ENCODE results near the gene ASTN2.

Gene ASTN2

GRCh38 chr9:117122953-117123352, 291.9 kb downstream of the ASTN2 start:
- in situ Hi-C loops (cut with MboI; ENCODE audit: low sequenced_read_pairs), result no loop called here

GRCh38 chr9:117122102-117122501, 292.8 kb downstream of the ASTN2 start:
- in situ Hi-C loops (cut with MboI; ENCODE audit: low sequenced_read_pairs), result no loop called here

DNA sequence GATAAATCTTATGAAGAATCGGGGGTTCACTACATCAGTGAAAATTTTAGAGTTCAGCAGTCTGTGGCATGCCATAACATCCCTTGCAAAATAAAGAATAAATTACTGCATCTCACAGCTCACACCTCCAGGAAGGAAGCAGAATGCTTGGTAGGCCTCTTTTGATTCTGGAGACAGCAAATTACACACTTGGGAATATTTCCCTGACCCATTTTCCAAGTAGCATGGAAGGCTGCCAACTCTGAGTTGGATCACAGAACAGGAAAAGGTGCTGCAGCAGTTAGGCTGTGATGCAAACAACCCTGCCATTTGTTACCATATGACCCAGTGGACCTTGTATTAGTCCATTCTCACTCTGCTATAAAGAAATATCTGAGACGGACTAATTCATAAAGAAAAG, 293.5 kb downstream of the ASTN2 start:
- in situ Hi-C loops (cut with MboI; ENCODE audit: low sequenced_read_pairs), result no loop called here

- in situ Hi-C loops (cut with MboI; ENCODE audit: low sequenced_read_pairs), result no loop called here
Measured at GRCh38 chr9:117120061-117120460, 294.8 kb downstream of the ASTN2 start.

DNA sequence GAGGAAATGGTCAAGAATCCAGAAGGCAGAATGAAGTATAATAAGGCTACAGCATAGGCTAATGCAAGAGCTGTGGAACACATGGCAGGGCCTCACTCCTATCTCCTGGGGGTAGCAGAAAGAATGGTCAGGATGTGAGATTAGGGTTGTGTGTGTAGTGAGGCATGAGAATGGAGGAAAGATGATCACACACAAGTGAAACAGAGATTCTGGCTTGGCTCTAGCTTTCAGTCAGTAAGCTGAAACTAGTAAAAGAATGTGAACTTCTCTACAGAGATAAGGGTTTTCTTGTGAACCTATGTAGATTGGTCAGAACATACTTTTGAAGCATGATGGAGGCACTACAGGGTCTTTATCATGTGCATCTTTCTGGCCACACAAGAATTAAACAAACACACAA, 298.8 kb downstream of the ASTN2 start:
- in situ Hi-C loops (cut with MboI; ENCODE audit: low sequenced_read_pairs), result no loop called here

DNA sequence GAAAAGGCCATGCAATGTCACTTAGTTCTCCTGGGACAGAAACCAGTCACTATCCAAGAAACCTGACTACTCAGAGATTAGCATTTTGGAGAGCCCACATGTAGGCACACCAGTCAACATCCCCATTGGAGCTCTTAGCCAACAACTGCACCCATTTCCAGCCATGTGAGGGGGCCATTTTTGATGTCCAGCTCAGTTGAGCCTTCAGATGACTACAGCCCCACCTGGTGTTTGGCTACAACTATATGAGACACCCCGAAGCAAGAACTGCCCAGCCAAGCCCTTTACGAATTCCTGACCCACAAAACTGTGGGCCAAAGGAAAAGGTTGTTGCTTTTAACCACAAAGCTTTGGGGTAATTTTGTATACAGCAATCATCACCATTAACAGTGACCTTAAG, 300.1 kb downstream of the ASTN2 start:
- in situ Hi-C loops (cut with MboI; ENCODE audit: low sequenced_read_pairs), result no loop called here

- in situ Hi-C loops (cut with MboI; ENCODE audit: low sequenced_read_pairs), result no loop called here
Measured at GRCh38 chr9:117104716-117105495, 310.0 kb downstream of the ASTN2 start.

DNA sequence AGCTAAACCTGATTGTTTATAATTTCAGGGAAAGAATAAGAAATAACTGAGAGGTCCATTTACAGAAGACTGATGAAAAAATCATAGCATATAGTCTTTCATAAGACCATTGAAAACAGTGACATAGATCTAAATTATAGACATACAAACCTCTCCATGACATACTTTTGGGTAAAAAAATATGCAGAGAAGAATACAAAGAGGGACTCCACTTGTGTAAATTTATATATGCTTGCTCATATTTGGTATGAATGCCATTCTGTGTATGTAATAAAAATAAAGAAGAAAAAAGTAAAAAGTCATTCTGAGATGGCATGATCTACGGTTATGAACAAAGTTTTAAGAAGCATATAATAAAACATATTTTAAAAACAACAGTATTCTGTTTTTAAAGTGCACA, 310.7 kb downstream of the ASTN2 start:
- in situ Hi-C loops (cut with MboI; ENCODE audit: low sequenced_read_pairs), result no loop called here

- in situ Hi-C loops (cut with MboI; ENCODE audit: low sequenced_read_pairs), result no loop called here
Measured at GRCh38 chr9:117103438-117104110, 311.3 kb downstream of the ASTN2 start.

- in situ Hi-C loops (cut with MboI; ENCODE audit: low sequenced_read_pairs), result no loop called here
Measured at GRCh38 chr9:117101008-117101407, 313.8 kb downstream of the ASTN2 start.

DNA sequence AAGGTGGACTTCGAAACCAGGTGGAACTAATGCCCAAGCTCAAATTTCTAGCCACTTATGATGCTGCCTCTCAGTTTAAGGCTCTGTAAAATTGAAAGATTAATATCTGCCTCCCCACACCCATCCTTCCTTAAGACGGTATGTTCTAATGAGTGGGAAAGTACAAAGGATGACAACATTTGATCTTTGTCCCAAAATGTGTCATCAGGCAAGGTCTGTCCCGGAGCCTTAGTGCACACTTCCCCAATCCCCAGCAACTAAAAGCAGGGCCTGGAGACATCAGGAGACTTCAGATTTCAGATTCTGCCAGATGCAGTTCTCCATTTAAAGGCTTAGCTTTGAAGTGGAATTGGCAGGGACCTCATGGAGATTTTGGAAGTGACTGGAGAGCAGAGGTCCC, 316.5 kb downstream of the ASTN2 start:
- in situ Hi-C loops (cut with MboI; ENCODE audit: low sequenced_read_pairs), result no loop called here

DNA sequence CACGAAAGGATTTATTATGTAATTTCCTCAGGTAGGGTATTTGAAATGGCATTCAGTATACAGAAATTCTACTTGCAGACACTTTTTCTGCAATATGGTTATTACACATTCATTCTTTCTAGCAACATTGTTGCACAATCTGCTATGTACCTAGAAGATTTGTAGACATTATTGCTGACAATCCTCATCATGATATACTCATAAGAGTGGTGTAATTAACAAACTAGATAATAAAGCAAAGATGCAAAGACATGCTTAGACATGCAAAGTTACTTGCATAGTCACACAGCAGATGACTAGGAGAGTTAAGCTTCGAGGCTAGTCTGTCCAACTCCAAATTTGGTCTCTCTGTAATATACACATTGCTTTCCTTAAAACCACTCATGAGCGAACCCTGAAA, 317.1 kb downstream of the ASTN2 start:
- in situ Hi-C loops (cut with MboI; ENCODE audit: low sequenced_read_pairs), result no loop called here

DNA sequence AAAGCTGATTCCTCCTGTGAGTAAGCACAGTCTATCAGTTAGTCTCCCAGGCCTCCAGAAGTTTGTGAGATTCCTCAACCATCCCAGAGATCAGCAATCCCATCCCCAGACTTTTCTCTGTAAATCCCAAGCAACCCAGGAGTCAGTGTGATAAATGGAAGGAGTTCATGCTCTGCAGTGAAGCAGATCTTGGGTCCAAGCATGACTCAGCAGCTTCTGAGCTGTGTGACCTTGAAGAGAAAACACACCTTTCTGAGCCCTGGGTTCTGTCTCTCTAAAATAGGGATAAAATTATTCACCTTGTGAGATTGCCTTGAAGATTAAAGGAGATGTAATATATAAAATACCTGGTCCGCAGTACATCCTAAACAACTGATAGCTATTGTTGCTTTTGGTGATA, 318.7 kb downstream of the ASTN2 start:
- in situ Hi-C loops (cut with MboI; ENCODE audit: low sequenced_read_pairs), result no loop called here

- in situ Hi-C loops (cut with MboI; ENCODE audit: low sequenced_read_pairs), result no loop called here
Measured at GRCh38 chr9:117095081-117095480, 319.8 kb downstream of the ASTN2 start.

- in situ Hi-C loops (cut with MboI; ENCODE audit: low sequenced_read_pairs), result no loop called here
Measured at GRCh38 chr9:117093891-117094844, 320.7 kb downstream of the ASTN2 start.

GRCh38 chr9:117092582-117092981, 322.3 kb downstream of the ASTN2 start:
- in situ Hi-C loops (cut with MboI; ENCODE audit: low sequenced_read_pairs), result no loop called here

GRCh38 chr9:117091529-117091928, 323.3 kb downstream of the ASTN2 start:
- in situ Hi-C loops (cut with MboI; ENCODE audit: low sequenced_read_pairs), result no loop called here

DNA sequence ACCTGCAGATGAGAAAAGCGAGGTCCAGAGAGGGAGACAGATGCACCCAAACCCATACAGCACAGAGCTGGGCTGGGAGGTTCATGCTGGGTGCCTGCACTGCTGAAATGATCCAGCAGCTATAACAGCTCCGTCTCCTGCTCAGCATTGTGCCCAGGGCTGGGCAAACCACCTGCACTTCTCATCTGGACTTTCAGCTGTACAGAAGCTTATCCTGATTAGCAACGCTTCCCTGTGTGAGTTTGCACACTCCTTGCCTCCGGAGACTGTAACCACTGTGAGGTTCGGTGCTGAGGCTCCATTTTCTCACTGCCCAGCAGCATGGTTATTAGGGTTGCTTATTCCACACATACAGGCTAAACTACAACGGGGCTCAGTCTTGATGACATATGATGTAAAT, 326.1 kb downstream of the ASTN2 start:
- in situ Hi-C loops (cut with MboI; ENCODE audit: low sequenced_read_pairs), result no loop called here

DNA sequence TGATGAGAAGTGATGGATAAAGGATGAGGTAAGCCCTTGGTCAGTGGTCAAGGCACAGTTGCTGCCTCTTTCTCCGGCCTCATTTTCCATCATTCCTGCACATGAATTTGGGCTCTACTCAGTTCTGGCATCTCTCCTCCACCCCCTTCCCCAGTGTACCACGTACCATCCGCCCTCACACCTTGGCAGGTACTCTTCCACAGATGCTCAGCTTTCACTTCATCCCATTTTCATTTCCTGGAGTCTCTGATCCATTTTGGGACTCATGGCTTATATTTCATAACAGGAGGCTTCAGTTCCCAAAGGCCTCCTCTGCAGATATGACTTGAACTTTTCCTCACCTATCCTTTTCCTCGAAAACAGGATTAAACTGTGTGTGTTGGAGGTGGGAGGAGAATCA, 326.7 kb downstream of the ASTN2 start:
- in situ Hi-C loops (cut with MboI; ENCODE audit: low sequenced_read_pairs), result no loop called here

- in situ Hi-C loops (cut with MboI; ENCODE audit: low sequenced_read_pairs), result no loop called here
Measured at GRCh38 chr9:117084221-117084620, 330.6 kb downstream of the ASTN2 start.

DNA sequence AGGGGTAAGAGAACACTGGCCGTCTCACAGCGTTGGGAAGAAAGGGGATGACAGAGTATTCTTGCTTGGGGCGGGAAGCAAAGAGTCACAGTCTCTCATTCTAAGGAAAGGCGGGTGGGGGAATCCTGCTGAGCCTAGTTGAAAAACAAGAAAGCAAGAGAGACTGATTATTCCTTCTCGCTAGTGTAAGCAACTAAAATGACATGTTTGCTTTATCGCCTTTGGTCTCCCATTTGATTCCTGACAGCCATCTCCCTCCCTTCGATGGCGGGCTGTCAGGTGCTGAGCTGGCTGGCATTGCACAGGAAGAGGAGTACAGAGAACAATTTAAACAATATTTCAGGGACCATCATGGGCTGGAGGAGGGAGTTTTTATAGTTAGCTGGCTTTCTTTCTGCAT, 331.3 kb downstream of the ASTN2 start:
- in situ Hi-C loops (cut with MboI; ENCODE audit: low sequenced_read_pairs), result no loop called here
